Esophagus muscularis mucosa (tissue), 4 donors: ENCODE measurements around the gene PTPN7. TPM values are rescaled to one million over a fixed set of nuclear protein-coding genes. Genes with fewer than 3 reads are reported as not detected.

Source experiments
- DNase-seq: peaks from one replicate; pipeline ENCODE4 v3.0.0-alpha.2; 2017; ENCODE audit errors: extremely low spot score
- H3K27ac ChIP-seq, 4 donors: fragments of 200-600 bp; sonication (generic); replicated peaks in 1 of 4; 1 replicate in 3 of 4; 2 replicates in 1 of 4; pipeline ENCODE4 v1.5.1; 2016 to 2019; ENCODE audit warnings: mild to moderate bottlenecking in 1 of 4
- H3K27me3 ChIP-seq, 4 donors: fragments of 200-600 bp; sonication (generic); one replicate each; pipeline versions ENCODE4 v1.5.1 to v1.6.0; 2016 to 2019
- H3K36me3 ChIP-seq, 4 donors: fragments of 200-600 bp; sonication (generic); one replicate each; pipeline ENCODE4 v1.5.1; 2016 to 2019
- H3K4me1 ChIP-seq, 4 donors: fragments of 200-600 bp; sonication (generic); one replicate each; pipeline ENCODE4 v1.5.1; 2016 to 2019
- H3K4me3 ChIP-seq, 4 donors: fragments of 200-600 bp; sonication (generic); 1 replicate in 2 of 4; 2 replicates in 2 of 4; pipeline ENCODE4 v1.5.1; 2016 to 2019; ENCODE audit warnings: mild to moderate bottlenecking in 4 of 4, moderate library complexity in 1 of 4
- H3K9me3 ChIP-seq, 4 donors: fragments of 200-600 bp; sonication (generic); 1 replicate in 3 of 4; 2 replicates in 1 of 4; pipeline ENCODE4 v1.5.1; 2016 to 2019
- EP300 ChIP-seq: sonication (generic); formaldehyde crosslinking; IDR thresholded peaks from one replicate; pipeline ENCODE4 v1.6.1; 2017; ENCODE audit warnings: antibody characterized with exemption
- POLR2A ChIP-seq: fragments of 450-650 bp; IDR thresholded peaks from one replicate; pipeline ENCODE4 v1.6.1; 2017; ENCODE audit warnings: antibody characterized with exemption, moderate library complexity, mild to moderate bottlenecking, low read depth
- POLR2AphosphoS5 ChIP-seq, 2 donors: sonication (generic); formaldehyde crosslinking; IDR thresholded peaks; one replicate each; pipeline ENCODE4 v1.6.1; 2017; ENCODE audit warnings: antibody characterized with exemption in 2 of 2
- whole genome bisulfite sequencing: methylation state at CpG from one replicate; pipeline ENCODE4 v1.1.5; 2018; 5-methylcytosine and 5-hydroxymethylcytosine counted together
- intact Hi-C: fragments of 100-400 bp; cut with DNase I; formaldehyde crosslinking; loops from one replicate; pipeline ENCODE4 v1.15.1; 2023
- total RNA-seq, 4 donors: library from RNA; depleted of rRNA; stranded (reverse); fragments of >200 nt; gene quantifications; one replicate each; pipeline versions ENCODE4 v1.1.0 to v1.2.1, GENCODE V29; 2016
- TF ChIP-seq, protein P1 (sequence below), 3 experiments: fragments of 200-600 bp in 2 of 3; fragments of 450-650 bp in 1 of 3; sonication (generic) in 2 of 3; IDR thresholded peaks; one replicate each; pipeline ENCODE4 v1.5.1; 2017 to 2019; ENCODE audit warnings: antibody characterized with exemption in 3 of 3, mild to moderate bottlenecking in 2 of 3, moderate library complexity in 1 of 3

PTPN7 gene
- total RNA-seq, 4 donors from 2014 or later, result 0.78 to 2.5 (median 1.3) TPM

DNA sequence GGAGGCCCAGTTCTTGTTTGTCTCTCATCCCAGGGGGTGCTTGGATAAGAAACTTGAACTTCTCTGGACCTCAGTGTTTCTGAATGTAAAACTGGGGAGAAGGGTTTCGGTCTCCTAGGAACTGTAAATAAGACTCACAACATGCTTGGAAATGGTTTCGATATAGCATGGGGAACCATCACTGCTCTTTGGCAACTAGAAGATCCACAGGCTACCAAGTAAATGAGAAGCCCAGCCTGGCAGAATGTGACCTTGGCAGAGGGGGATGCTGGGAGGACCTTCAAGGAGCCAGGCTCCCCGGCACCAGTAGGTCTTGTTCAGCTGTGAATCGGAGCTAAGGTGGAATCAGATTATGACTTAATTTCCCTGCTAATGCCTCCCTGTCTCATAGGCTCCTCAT is 19.6 kb downstream of the PTPN7 start:
- no peaks in the 10 kb centered on the region for H3K9me3 ChIP-seq
- no peak overlapping the region for H3K4me3 ChIP-seq
- DNase-seq, result no peak
- H3K4me1 ChIP-seq, result peaks cover 24 to 69% (median 58%) of the 10 kb centered on the region in 4 donors
- peaks cover 0 to 4% (median 0%) of the 10 kb centered on the region in 4 donors for H3K27me3 ChIP-seq
- 66% methylated on average over 4 of the region's 4 CpGs for WGBS
- peaks cover 3 to 30% (median 24%) of the 10 kb centered on the region in 4 donors for H3K36me3 ChIP-seq
- intact Hi-C loops, result no loop called here
- TF ChIP-seq EP300 (no peak), POLR2AphosphoS5 (IDR thresholded peaks at IDR 0.05) (no peak), POLR2A (no peak)
- TF ChIP-seq, protein P1, sequence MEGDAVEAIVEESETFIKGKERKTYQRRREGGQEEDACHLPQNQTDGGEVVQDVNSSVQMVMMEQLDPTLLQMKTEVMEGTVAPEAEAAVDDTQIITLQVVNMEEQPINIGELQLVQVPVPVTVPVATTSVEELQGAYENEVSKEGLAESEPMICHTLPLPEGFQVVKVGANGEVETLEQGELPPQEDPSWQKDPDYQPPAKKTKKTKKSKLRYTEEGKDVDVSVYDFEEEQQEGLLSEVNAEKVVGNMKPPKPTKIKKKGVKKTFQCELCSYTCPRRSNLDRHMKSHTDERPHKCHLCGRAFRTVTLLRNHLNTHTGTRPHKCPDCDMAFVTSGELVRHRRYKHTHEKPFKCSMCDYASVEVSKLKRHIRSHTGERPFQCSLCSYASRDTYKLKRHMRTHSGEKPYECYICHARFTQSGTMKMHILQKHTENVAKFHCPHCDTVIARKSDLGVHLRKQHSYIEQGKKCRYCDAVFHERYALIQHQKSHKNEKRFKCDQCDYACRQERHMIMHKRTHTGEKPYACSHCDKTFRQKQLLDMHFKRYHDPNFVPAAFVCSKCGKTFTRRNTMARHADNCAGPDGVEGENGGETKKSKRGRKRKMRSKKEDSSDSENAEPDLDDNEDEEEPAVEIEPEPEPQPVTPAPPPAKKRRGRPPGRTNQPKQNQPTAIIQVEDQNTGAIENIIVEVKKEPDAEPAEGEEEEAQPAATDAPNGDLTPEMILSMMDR (IDR thresholded peaks at IDR 0.05), result no peak
- H3K27ac ChIP-seq, result peak overlapping the region in 1 of 4 donors; percentile 1

DNA sequence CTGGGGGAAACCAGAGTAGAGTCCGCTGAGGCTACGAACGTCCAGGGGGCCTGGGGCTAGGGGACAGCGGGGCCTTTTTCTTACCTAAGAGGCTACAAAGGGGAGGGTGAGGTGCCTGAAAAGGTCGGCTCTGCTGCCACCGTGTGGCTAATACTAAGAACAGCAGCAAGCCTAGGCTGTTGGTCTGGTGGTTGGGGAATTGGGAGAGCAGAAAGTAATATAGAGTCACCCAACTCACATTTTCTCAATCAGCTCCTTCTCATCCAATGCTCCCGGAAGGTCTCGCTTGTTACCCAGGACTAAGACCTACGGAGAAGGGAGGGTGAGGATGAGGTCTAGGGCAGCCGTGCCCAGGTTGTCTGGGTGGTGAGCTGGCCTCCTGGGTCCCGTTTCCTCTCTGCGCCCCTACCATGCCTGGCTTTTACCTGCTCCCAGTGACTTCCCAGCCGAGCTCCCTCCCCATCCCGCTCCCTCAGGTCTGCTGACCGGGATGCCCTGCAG is 25.1 kb downstream of the PTPN7 start:
- H3K27ac ChIP-seq, result peak overlapping the region; percentile 88 to 90 (median 89)
- H3K36me3 ChIP-seq, result peaks cover 14 to 63% (median 52%) of the 10 kb centered on the region in 4 donors
- intact Hi-C loops, result loop anchor here (1.0 kb wide), 1 partner anchor 126 kb away; no protein-coding TSS in a partner anchor
- peaks cover 26 to 84% (median 70%) of the 10 kb centered on the region in 4 donors for H3K4me1 ChIP-seq
- WGBS, result 34% methylated on average over 15 of the region's 15 CpGs
- no peak for TF ChIP-seq POLR2A
- TF ChIP-seq EP300, result no peak
- TF ChIP-seq, protein P1 (IDR thresholded peaks at IDR 0.05), result peak; percentile 89 to 95 (median 91)
- TF ChIP-seq POLR2AphosphoS5 (IDR thresholded peaks at IDR 0.05), result peak in 1 of 2 donors; percentile 37
- H3K4me3 ChIP-seq, result no peak overlapping the region
- H3K27me3 ChIP-seq, result no peaks in the 10 kb centered on the region
- H3K9me3 ChIP-seq, result no peaks in the 10 kb centered on the region
- DNase-seq, result no peak

DNA sequence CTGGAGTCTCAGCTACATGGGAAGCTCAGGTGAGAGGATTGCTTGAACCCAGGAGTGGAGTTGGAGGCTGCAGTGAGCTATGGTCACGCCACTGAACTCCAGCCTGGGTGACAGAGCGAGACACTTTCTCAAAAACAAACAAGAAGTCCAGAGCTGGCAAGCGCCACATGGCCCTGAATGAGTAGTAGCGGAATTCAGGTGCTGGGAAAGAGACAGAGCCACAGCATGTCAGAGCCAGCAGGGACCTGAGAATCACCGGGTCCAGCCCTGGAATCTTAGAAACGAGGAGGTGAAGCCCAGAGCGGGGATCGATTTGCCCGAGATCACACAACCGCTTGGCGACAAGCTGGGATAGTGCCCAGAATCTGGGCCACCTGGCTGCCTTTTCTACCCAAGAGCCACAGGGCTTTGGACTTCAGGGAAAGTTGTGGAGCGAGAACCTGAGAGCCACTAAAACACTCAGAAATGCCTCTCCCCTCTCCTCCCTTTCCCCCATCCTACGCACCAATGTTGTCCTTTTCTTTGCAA is 25.7 kb downstream of the PTPN7 start:
- 78% methylated on average over 8 of the region's 13 CpGs for WGBS
- DNase-seq, result no peak
- peak overlapping the region; percentile 88 to 90 (median 89) for H3K27ac ChIP-seq
- H3K27me3 ChIP-seq, result no peaks in the 10 kb centered on the region
- intact Hi-C loops, result loop anchor here (1.0 kb wide), 1 partner anchor 125 kb away; no protein-coding TSS in a partner anchor
- H3K9me3 ChIP-seq, result no peaks in the 10 kb centered on the region
- peaks cover 14 to 63% (median 52%) of the 10 kb centered on the region in 4 donors for H3K36me3 ChIP-seq
- no peak overlapping the region for H3K4me3 ChIP-seq
- no peak for TF ChIP-seq POLR2AphosphoS5 (IDR thresholded peaks at IDR 0.05)
- TF ChIP-seq, protein P1 (IDR thresholded peaks at IDR 0.05), result no peak
- H3K4me1 ChIP-seq, result peaks cover 27 to 84% (median 70%) of the 10 kb centered on the region in 4 donors

DNA sequence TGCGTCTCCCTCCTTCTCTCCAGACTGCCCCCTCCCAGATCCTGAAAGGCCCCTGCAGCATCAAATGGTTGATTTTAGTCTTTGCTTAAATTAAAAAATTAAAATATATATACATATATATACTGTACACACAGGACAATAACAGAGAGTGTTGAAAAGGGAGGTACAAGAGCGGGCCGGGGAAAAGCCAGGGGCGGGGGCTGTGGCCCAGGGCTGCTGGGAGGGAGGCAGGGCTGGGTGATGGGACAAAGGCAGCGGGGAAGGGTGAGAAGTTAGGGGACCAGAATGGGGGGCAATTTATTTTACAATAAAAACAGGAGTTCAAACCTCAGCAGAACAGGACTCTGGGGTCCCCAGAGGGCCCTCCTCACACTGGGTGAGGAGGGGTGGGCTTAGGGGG is 26.4 kb downstream of the PTPN7 start:
- Histone ChIP-seq H3K36me3 (peaks cover 14 to 61% (median 52%) of the 10 kb centered on the region in 4 donors), H3K9me3 (no peaks in the 10 kb centered on the region), H3K4me1 (peaks cover 27 to 82% (median 68%) of the 10 kb centered on the region in 4 donors), H3K27me3 (no peaks in the 10 kb centered on the region), H3K4me3 (no peak overlapping the region), H3K27ac (peak overlapping the region; percentile 88 to 90 (median 89))
- DNase-seq, result no peak
- 91% methylated on average over 5 of the region's 5 CpGs for WGBS
- TF ChIP-seq POLR2A (no peak), EP300 (no peak), POLR2AphosphoS5 (IDR thresholded peaks at IDR 0.05) (no peak)
- TF ChIP-seq, protein P1 (IDR thresholded peaks at IDR 0.05), result no peak
- intact Hi-C loops, result no loop called here
